ENCODE results near the gene SIK2. TPM values are rescaled to one million over a fixed set of nuclear protein-coding genes. Genes with fewer than 3 reads are reported as not detected.
A peak's percentile ranks its signal among the peaks of the same experiment; 100 is the strongest.

Gene SIK2
- total and polyA plus RNA-seq, 2 donors, result 4.5 to 5.3 TPM

- DNase-seq (ENCODE audit: low read depth in 6 of 9, low spot score in 9 of 9), result no peak
- no peak overlapping the region for H3K27ac ChIP-seq (ENCODE audit: low read depth in 1 of 2, low read length in 1 of 2)
- H3K4me3 ChIP-seq (ENCODE audit: low read length in 2 of 2), result no peak overlapping the region
- peaks cover 0 to 3% of the 10 kb centered on the region in 2 donors for H3K4me1 ChIP-seq (ENCODE audit: control insufficient read depth in 2 of 2, insufficient read depth in 2 of 2, low read length in 2 of 2)
- no peaks in the 10 kb centered on the region for H3K36me3 ChIP-seq (ENCODE audit: control insufficient read depth in 2 of 2, insufficient read depth in 2 of 2, low read length in 1 of 2)
- H3K9me3 ChIP-seq (ENCODE audit: control insufficient read depth in 2 of 2, insufficient read depth in 1 of 2, low read length in 1 of 2), result no peaks in the 10 kb centered on the region
- 92% methylated on average over 10 of the region's 10 CpGs for WGBS
- H3K27me3 ChIP-seq (ENCODE audit: control insufficient read depth in 2 of 2, insufficient read depth in 1 of 2, low read length in 1 of 2), result no peaks in the 10 kb centered on the region
Observed at GRCh38 chr11:111562692-111563389, 39.4 kb upstream of the SIK2 start.

- peak in 8 of 9 donors; percentile 32 to 78 (median 60) for DNase-seq (ENCODE audit: low read depth in 6 of 9, low spot score in 9 of 9)
- Histone ChIP-seq H3K4me3 (ENCODE audit: low read length in 2 of 2) (no peak overlapping the region), H3K9me3 (ENCODE audit: control insufficient read depth in 2 of 2, insufficient read depth in 1 of 2, low read length in 1 of 2) (no peaks in the 10 kb centered on the region), H3K36me3 (ENCODE audit: control insufficient read depth in 2 of 2, insufficient read depth in 2 of 2, low read length in 1 of 2) (no peaks in the 10 kb centered on the region), H3K4me1 (ENCODE audit: control insufficient read depth in 2 of 2, insufficient read depth in 2 of 2, low read length in 2 of 2) (no peaks in the 10 kb centered on the region), H3K27me3 (ENCODE audit: control insufficient read depth in 2 of 2, insufficient read depth in 1 of 2, low read length in 1 of 2) (no peaks in the 10 kb centered on the region), H3K27ac (ENCODE audit: low read depth in 1 of 2, low read length in 1 of 2) (no peak overlapping the region)
- 74% methylated on average over 4 of the region's 4 CpGs for WGBS
Observed at GRCh38 chr11:111565114-111565720, 37.0 kb upstream of the SIK2 start.

- Histone ChIP-seq H3K4me3 (ENCODE audit: low read length in 2 of 2) (no peak overlapping the region), H3K9me3 (ENCODE audit: control insufficient read depth in 2 of 2, insufficient read depth in 1 of 2, low read length in 1 of 2) (no peaks in the 10 kb centered on the region), H3K27ac (ENCODE audit: low read depth in 1 of 2, low read length in 1 of 2) (no peak overlapping the region), H3K27me3 (ENCODE audit: control insufficient read depth in 2 of 2, insufficient read depth in 1 of 2, low read length in 1 of 2) (no peaks in the 10 kb centered on the region), H3K36me3 (ENCODE audit: control insufficient read depth in 2 of 2, insufficient read depth in 2 of 2, low read length in 1 of 2) (no peaks in the 10 kb centered on the region), H3K4me1 (ENCODE audit: control insufficient read depth in 2 of 2, insufficient read depth in 2 of 2, low read length in 2 of 2) (no peaks in the 10 kb centered on the region)
- 96% methylated on average over 7 of the region's 7 CpGs for WGBS
- no peak for DNase-seq (ENCODE audit: low read depth in 6 of 9, low spot score in 9 of 9)
Observed at GRCh38 chr11:111566324-111566723, 35.9 kb upstream of the SIK2 start.

GRCh38 chr11:111569476-111569875 is 32.8 kb upstream of the SIK2 start:
- H3K36me3 ChIP-seq (ENCODE audit: control insufficient read depth in 2 of 2, insufficient read depth in 2 of 2, low read length in 1 of 2), result no peaks in the 10 kb centered on the region
- no peaks in the 10 kb centered on the region for H3K27me3 ChIP-seq (ENCODE audit: control insufficient read depth in 2 of 2, insufficient read depth in 1 of 2, low read length in 1 of 2)
- H3K4me3 ChIP-seq (ENCODE audit: low read length in 2 of 2), result no peak overlapping the region
- no peak for DNase-seq (ENCODE audit: low read depth in 6 of 9, low spot score in 9 of 9)
- no peaks in the 10 kb centered on the region for H3K4me1 ChIP-seq (ENCODE audit: control insufficient read depth in 2 of 2, insufficient read depth in 2 of 2, low read length in 2 of 2)
- H3K27ac ChIP-seq (ENCODE audit: low read depth in 1 of 2, low read length in 1 of 2), result no peak overlapping the region
- no peaks in the 10 kb centered on the region for H3K9me3 ChIP-seq (ENCODE audit: control insufficient read depth in 2 of 2, insufficient read depth in 1 of 2, low read length in 1 of 2)
- 95% methylated on average over 4 of the region's 4 CpGs for WGBS

DNA sequence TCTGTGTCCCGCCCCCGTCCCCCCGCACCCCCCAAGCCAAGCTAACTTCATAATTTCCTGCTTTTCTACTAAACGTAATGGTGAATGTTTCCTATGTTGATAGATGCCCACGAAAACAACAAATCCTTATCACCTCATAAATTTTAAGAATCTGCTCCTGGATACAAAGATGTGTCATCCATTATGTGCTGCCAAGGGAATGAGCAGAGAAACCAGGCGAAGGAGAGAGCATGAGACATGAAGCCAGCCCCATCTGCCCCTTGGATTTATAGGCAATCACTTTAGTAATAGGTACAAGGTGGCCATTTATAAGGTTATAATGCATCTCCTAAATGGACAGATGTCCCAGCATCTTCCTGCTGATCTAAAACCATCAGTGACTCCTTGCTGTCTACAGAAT is 31.5 kb upstream of the SIK2 start:
- 88% methylated on average over 6 of the region's 6 CpGs for WGBS
- no peak overlapping the region for H3K27ac ChIP-seq (ENCODE audit: low read depth in 1 of 2, low read length in 1 of 2)
- H3K4me3 ChIP-seq (ENCODE audit: low read length in 2 of 2), result no peak overlapping the region
- H3K9me3 ChIP-seq (ENCODE audit: control insufficient read depth in 2 of 2, insufficient read depth in 1 of 2, low read length in 1 of 2), result no peaks in the 10 kb centered on the region
- H3K36me3 ChIP-seq (ENCODE audit: control insufficient read depth in 2 of 2, insufficient read depth in 2 of 2, low read length in 1 of 2), result no peaks in the 10 kb centered on the region
- no peaks in the 10 kb centered on the region for H3K4me1 ChIP-seq (ENCODE audit: control insufficient read depth in 2 of 2, insufficient read depth in 2 of 2, low read length in 2 of 2)
- H3K27me3 ChIP-seq (ENCODE audit: control insufficient read depth in 2 of 2, insufficient read depth in 1 of 2, low read length in 1 of 2), result no peaks in the 10 kb centered on the region
- no peak for DNase-seq (ENCODE audit: low read depth in 6 of 9, low spot score in 9 of 9)

GRCh38 chr11:111571829-111572501 is 30.3 kb upstream of the SIK2 start:
- no peak for DNase-seq (ENCODE audit: low read depth in 6 of 9, low spot score in 9 of 9)
- no peaks in the 10 kb centered on the region for H3K4me1 ChIP-seq (ENCODE audit: control insufficient read depth in 2 of 2, insufficient read depth in 2 of 2, low read length in 2 of 2)
- WGBS, result 82% methylated on average over 6 of the region's 6 CpGs
- no peaks in the 10 kb centered on the region for H3K36me3 ChIP-seq (ENCODE audit: control insufficient read depth in 2 of 2, insufficient read depth in 2 of 2, low read length in 1 of 2)
- no peak overlapping the region for H3K4me3 ChIP-seq (ENCODE audit: low read length in 2 of 2)
- H3K27ac ChIP-seq (ENCODE audit: low read depth in 1 of 2, low read length in 1 of 2), result no peak overlapping the region
- no peaks in the 10 kb centered on the region for H3K9me3 ChIP-seq (ENCODE audit: control insufficient read depth in 2 of 2, insufficient read depth in 1 of 2, low read length in 1 of 2)
- H3K27me3 ChIP-seq (ENCODE audit: control insufficient read depth in 2 of 2, insufficient read depth in 1 of 2, low read length in 1 of 2), result no peaks in the 10 kb centered on the region

DNA sequence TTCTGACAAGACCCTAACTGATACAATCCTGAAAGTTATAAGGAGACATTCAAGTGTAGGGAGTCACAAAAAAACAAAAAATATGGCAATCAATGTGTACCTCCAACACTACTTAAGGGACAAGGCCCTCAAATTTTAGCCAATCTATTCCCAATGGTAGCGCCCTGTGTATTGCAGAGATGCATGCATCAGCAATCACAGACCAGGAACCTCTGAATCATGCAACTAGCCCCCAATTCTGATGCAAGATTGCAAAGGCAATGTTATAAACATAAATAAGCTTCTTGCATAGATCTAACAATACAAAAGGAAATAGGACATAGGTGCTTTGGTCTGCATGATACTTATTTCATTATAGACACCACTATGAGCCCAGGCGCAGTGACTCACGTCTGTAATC is 29.7 kb upstream of the SIK2 start:
- Histone ChIP-seq H3K9me3 (ENCODE audit: control insufficient read depth in 2 of 2, insufficient read depth in 1 of 2, low read length in 1 of 2) (no peaks in the 10 kb centered on the region), H3K27ac (ENCODE audit: low read depth in 1 of 2, low read length in 1 of 2) (no peak overlapping the region), H3K27me3 (ENCODE audit: control insufficient read depth in 2 of 2, insufficient read depth in 1 of 2, low read length in 1 of 2) (no peaks in the 10 kb centered on the region), H3K4me1 (ENCODE audit: control insufficient read depth in 2 of 2, insufficient read depth in 2 of 2, low read length in 2 of 2) (no peaks in the 10 kb centered on the region), H3K4me3 (ENCODE audit: low read length in 2 of 2) (no peak overlapping the region), H3K36me3 (ENCODE audit: control insufficient read depth in 2 of 2, insufficient read depth in 2 of 2, low read length in 1 of 2) (no peaks in the 10 kb centered on the region)
- no peak for DNase-seq (ENCODE audit: low read depth in 6 of 9, low spot score in 9 of 9)
- WGBS, result 98% methylated on average over 3 of the region's 3 CpGs

DNA sequence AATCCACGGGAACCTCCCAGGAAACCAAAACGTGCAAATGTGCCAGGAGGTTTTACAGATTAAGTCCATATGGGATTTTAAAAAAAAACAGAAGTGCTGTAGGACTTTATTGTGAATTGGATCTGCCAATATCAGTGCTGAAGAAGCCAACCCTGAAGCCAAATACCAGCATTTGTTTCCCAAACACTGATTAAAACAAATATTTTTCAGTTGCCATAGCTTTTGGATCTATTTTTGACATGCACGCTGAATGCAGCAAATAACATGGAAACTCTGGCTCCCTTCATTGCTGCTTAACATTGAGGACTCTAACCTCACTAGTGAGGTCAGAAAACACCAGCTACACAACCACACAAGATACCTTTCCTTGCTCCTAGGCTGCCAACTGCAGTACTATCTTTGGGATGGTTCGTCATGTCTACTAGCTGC is 28.4 kb upstream of the SIK2 start:
- Histone ChIP-seq H3K4me1 (ENCODE audit: control insufficient read depth in 2 of 2, insufficient read depth in 2 of 2, low read length in 2 of 2) (no peaks in the 10 kb centered on the region), H3K27ac (ENCODE audit: low read depth in 1 of 2, low read length in 1 of 2) (no peak overlapping the region), H3K27me3 (ENCODE audit: control insufficient read depth in 2 of 2, insufficient read depth in 1 of 2, low read length in 1 of 2) (no peaks in the 10 kb centered on the region), H3K4me3 (ENCODE audit: low read length in 2 of 2) (no peak overlapping the region), H3K36me3 (ENCODE audit: control insufficient read depth in 2 of 2, insufficient read depth in 2 of 2, low read length in 1 of 2) (no peaks in the 10 kb centered on the region), H3K9me3 (ENCODE audit: control insufficient read depth in 2 of 2, insufficient read depth in 1 of 2, low read length in 1 of 2) (no peaks in the 10 kb centered on the region)
- no peak for DNase-seq (ENCODE audit: low read depth in 6 of 9, low spot score in 9 of 9)
- 80% methylated on average over 4 of the region's 4 CpGs for WGBS
